Astrocyte (in vitro differentiated cells and primary cell): ENCODE results near the gene SLC39A7. TPM values are rescaled to one million over a fixed set of nuclear protein-coding genes. Genes with fewer than 3 reads are reported as not detected.

Experiments used
- DNase-seq: peaks from one replicate; pipeline ENCODE4 v3.0.0-alpha.2; 2010; ENCODE audit warnings: low read depth
- FAIRE-seq: peaks from 2 replicates; lab custom pipeline; 2011; peaks lifted over from hg19 to GRCh38; lab: Jason Lieb, UNC
- H2AFZ ChIP-seq: 2 replicates; pipeline ENCODE4 v1.6.0; 2012; ENCODE audit warnings: low read depth, low read length, inconsistent platforms
- H3K27ac ChIP-seq: 2 replicates; pipeline ENCODE4 v1.5.1; 2011; ENCODE audit warnings: low read depth, low read length, inconsistent platforms
- H3K27me3 ChIP-seq: 2 replicates; pipeline ENCODE4 v1.6.0; 2011; ENCODE audit warnings: low read length, inconsistent platforms; ENCODE audit not compliant: insufficient read depth
- H3K36me3 ChIP-seq: 2 replicates; pipeline ENCODE4 v1.5.1; 2011; ENCODE audit warnings: low read length, inconsistent platforms; ENCODE audit not compliant: insufficient read depth
- H3K4me1 ChIP-seq: 2 replicates; pipeline ENCODE4 v1.5.1; 2011; ENCODE audit warnings: low read length, inconsistent platforms; ENCODE audit not compliant: insufficient read depth
- H3K4me2 ChIP-seq: 2 replicates; pipeline ENCODE4 v1.6.0; 2012; ENCODE audit warnings: low read length, inconsistent platforms
- H3K4me3 ChIP-seq: 2 replicates; pipeline ENCODE4 v1.5.1; 2011; ENCODE audit warnings: low read depth, mild to moderate bottlenecking, low read length, inconsistent platforms; ENCODE audit not compliant: insufficient read depth
- H3K79me2 ChIP-seq: 2 replicates; pipeline ENCODE4 v1.6.0; 2012; ENCODE audit warnings: mild to moderate bottlenecking, low read length, inconsistent platforms; ENCODE audit not compliant: insufficient read depth
- H3K9ac ChIP-seq: 2 replicates; pipeline ENCODE4 v1.6.0; 2012; ENCODE audit warnings: mild to moderate bottlenecking, low read length, inconsistent platforms
- H3K9me3 ChIP-seq: 2 replicates; pipeline ENCODE4 v1.5.1; 2012; ENCODE audit warnings: low read depth, mild to moderate bottlenecking, low read length, inconsistent platforms; ENCODE audit not compliant: insufficient read depth
- H4K20me1 ChIP-seq: 2 replicates; pipeline ENCODE4 v1.6.0; 2012; ENCODE audit warnings: low read length, inconsistent platforms; ENCODE audit not compliant: insufficient read depth
- H3K27ac Mint-ChIP-seq: one replicate; pipeline ENCODE4 v1.8.0; 2021; ENCODE audit warnings: mild to moderate bottlenecking, mixed read lengths; ENCODE audit not compliant: unreplicated experiment
- H3K27me3 Mint-ChIP-seq: one replicate; pipeline ENCODE4 v1.8.0; 2021; ENCODE audit warnings: low read depth, mixed read lengths; ENCODE audit not compliant: unreplicated experiment
- H3K36me3 Mint-ChIP-seq: one replicate; pipeline ENCODE4 v1.8.0; 2021; ENCODE audit warnings: low read depth, mixed read lengths; ENCODE audit not compliant: unreplicated experiment
- H3K4me1 Mint-ChIP-seq: one replicate; pipeline ENCODE4 v1.8.0; 2021; ENCODE audit warnings: low read depth, mixed read lengths; ENCODE audit not compliant: unreplicated experiment
- H3K4me3 Mint-ChIP-seq: one replicate; pipeline ENCODE4 v1.8.0; 2021; ENCODE audit warnings: mild to moderate bottlenecking, moderate library complexity, mixed read lengths; ENCODE audit not compliant: unreplicated experiment
- H3K9me3 Mint-ChIP-seq: one replicate; pipeline ENCODE4 v1.8.0; 2021; ENCODE audit warnings: mild to moderate bottlenecking, mixed read lengths; ENCODE audit not compliant: unreplicated experiment
- CTCF ChIP-seq: IDR thresholded peaks from 2 replicates; pipeline ENCODE4 v1.5.1; 2011; ENCODE audit warnings: low read depth, mild to moderate bottlenecking, inconsistent platforms, low read length, moderate library complexity; ENCODE audit not compliant: insufficient read depth
- EZH2 ChIP-seq: IDR thresholded peaks from 2 replicates; pipeline ENCODE4 v1.6.1; 2012; ENCODE audit warnings: mild to moderate bottlenecking, low read length, inconsistent platforms; ENCODE audit not compliant: insufficient read depth
- total RNA-seq: library from RNA; stranded (reverse); gene quantifications from 2 replicates; pipeline ENCODE4 v1.2.1, GENCODE V29; 2021

The SLC39A7 gene
- total RNA-seq, 1 donor from 2014 or later, result 150 TPM

- FAIRE-seq, result no peak
- H3K27ac Mint-ChIP-seq, result peak overlapping the region; percentile 69
These were observed 39.0 kb upstream of the SLC39A7 start for GRCh38 chr6:33161354-33162331.

GRCh38 chr6:33163540-33163939, 37.1 kb upstream of the SLC39A7 start:
- no peaks in the 10 kb centered on the region for H3K27me3 ChIP-seq
- no peak for FAIRE-seq
- Mint-ChIP-seq H3K9me3 (peaks cover 3% of the 10 kb centered on the region), H3K27ac (no peak overlapping the region), H3K4me1 (peaks cover 4% of the 10 kb centered on the region), H3K36me3 (no peaks in the 10 kb centered on the region), H3K27me3 (peaks cover 41% of the 10 kb centered on the region), H3K4me3 (no peak overlapping the region)
- no peak for DNase-seq
- H3K9ac ChIP-seq, result no peak overlapping the region
- no peak overlapping the region for H3K4me2 ChIP-seq
- no peaks in the 10 kb centered on the region for H3K9me3 ChIP-seq
- H3K36me3 ChIP-seq, result no peaks in the 10 kb centered on the region
- no peaks in the 10 kb centered on the region for H3K79me2 ChIP-seq
- no peak overlapping the region for H3K27ac ChIP-seq
- no peak overlapping the region for H2AFZ ChIP-seq
- TF ChIP-seq CTCF, result no peak
- no peak for TF ChIP-seq EZH2
- no peaks in the 10 kb centered on the region for H4K20me1 ChIP-seq
- H3K4me1 ChIP-seq, result peaks cover 16% of the 10 kb centered on the region
- H3K4me3 ChIP-seq, result no peak overlapping the region

More at GRCh38 chr6:33161354-33162331, 39.0 kb upstream of the SLC39A7 start:
- peaks cover 4% of the 10 kb centered on the region for H3K4me1 Mint-ChIP-seq
- H2AFZ ChIP-seq, result peak overlapping the region; percentile 82
- TF ChIP-seq CTCF (peak; percentile 71), EZH2 (no peak)
- peaks cover 16% of the 10 kb centered on the region for H3K4me1 ChIP-seq
- peak overlapping the region; percentile 70 for H3K9ac ChIP-seq
- no peaks in the 10 kb centered on the region for H3K79me2 ChIP-seq
- H3K9me3 ChIP-seq, result no peaks in the 10 kb centered on the region
- peaks cover 3% of the 10 kb centered on the region for H3K9me3 Mint-ChIP-seq
- H3K36me3 Mint-ChIP-seq, result no peaks in the 10 kb centered on the region
- peak overlapping the region; percentile 80 for H3K4me3 Mint-ChIP-seq
- peak overlapping the region; percentile 85 for H3K4me2 ChIP-seq
- peaks cover 2% of the 10 kb centered on the region for H3K27me3 ChIP-seq
- H3K4me3 ChIP-seq, result peak overlapping the region; percentile 52
- H3K27ac ChIP-seq, result no peak overlapping the region
- H4K20me1 ChIP-seq, result no peaks in the 10 kb centered on the region
- H3K36me3 ChIP-seq, result no peaks in the 10 kb centered on the region
- DNase-seq, result peak; percentile 18
- H3K27me3 Mint-ChIP-seq, result peaks cover 38% of the 10 kb centered on the region

- Histone ChIP-seq H3K27ac (no peak overlapping the region), H3K4me2 (no peak overlapping the region), H3K36me3 (no peaks in the 10 kb centered on the region), H3K9ac (no peak overlapping the region), H4K20me1 (no peaks in the 10 kb centered on the region), H3K9me3 (no peaks in the 10 kb centered on the region), H2AFZ (no peak overlapping the region), H3K4me1 (peaks cover 16% of the 10 kb centered on the region), H3K4me3 (no peak overlapping the region), H3K79me2 (no peaks in the 10 kb centered on the region), H3K27me3 (no peaks in the 10 kb centered on the region)
- Mint-ChIP-seq H3K4me1 (peaks cover 4% of the 10 kb centered on the region), H3K36me3 (no peaks in the 10 kb centered on the region), H3K27me3 (peaks cover 40% of the 10 kb centered on the region), H3K4me3 (no peak overlapping the region), H3K9me3 (peaks cover 3% of the 10 kb centered on the region), H3K27ac (no peak overlapping the region)
- TF ChIP-seq EZH2 (no peak), CTCF (no peak)
- FAIRE-seq (no peak), DNase-seq (no peak)
These were observed 36.5 kb upstream of the SLC39A7 start for GRCh38 chr6:33164176-33164575.
